ENCODE measurements around the gene BIN1.

BIN1 gene

DNA sequence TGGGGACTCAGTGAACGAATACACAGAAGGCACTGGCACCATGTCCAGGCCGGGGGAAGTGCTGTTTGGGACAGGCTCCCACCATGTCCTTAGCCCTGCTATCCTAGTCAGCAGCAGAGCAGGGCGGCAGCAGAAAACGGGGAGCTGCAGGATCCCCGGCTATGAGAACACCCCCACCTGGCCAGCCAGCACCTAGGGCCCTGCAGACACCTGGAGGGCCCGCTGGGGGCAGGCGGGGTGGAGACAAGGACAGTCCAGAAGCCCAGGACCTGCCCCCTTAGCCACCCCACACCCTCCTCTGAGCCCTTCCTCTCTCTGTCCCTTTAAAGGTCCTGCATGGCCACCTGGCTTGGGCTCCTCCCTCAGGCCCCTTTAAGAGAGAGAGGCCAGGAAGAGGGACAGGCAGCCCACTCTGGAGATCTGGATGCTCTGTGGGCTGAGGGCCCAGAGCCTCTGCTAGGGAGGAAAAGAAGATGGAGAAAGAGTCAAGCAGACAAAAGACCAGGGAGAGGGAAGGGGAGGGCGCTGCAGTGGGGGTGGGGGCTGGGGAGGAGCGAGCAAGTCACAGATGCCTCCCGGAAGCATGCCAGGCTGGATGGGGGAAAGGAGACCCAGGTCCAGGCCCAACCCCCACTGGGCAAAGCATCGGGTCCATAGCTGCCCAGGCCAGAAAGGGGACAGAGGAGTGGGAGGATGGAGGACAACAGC is 48.6 kb downstream of the BIN1 start:
- Mint-ChIP-seq H3K27ac (no peak overlapping the region), H3K4me1 (ENCODE audit: low read depth) (peaks cover 7% of the 10 kb centered on the region), H3K9me3 (no peaks in the 10 kb centered on the region), H3K27me3 (no peaks in the 10 kb centered on the region), H3K36me3 (ENCODE audit: low read depth) (peaks cover 16% of the 10 kb centered on the region), H3K4me3 (no peak overlapping the region)

DNA sequence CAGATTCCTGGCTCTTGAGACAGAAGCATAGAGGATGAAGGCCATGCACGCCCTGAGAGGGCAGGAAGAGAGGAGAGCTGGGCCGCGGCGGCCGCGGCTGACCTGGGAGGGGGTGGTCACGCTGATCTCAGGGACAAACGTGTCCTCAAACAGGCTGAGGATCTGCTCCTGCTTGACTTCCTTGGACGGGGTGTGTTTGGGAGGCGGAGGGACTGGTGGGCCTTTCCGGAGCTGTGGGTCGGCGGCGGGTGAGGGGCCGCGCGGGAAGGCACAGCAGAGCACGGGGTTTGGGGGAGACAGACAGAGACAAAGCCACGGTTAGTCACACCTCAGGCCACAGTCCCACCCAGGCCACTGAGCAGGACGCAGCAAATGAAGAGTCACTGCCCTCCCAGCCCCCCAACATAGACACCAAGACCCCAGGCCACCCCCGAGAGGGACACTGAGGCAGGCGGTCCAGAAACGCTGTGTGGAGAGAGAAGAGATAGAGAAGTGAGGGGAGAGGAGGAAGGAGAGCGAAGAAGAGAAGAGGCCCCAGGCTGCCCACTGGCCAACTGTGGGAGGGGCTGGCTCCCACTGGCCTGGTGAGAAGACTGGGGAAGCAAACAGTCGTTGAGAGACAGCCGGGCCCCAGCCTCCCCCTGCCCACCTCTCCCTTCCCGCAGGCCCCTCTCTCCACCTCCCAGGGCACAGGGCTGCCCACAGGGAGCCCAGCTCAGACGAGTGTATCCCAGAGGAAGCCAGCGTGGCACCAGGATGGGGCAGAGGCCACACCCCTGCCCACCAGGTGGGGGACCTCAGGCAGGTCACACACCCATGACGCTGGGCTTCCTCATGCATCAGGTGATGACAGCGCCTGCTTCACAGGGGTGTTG is 49.3 kb downstream of the BIN1 start:
- Mint-ChIP-seq H3K27ac (no peak overlapping the region), H3K36me3 (ENCODE audit: low read depth) (peaks cover 8% of the 10 kb centered on the region), H3K4me1 (ENCODE audit: low read depth) (peaks cover 6% of the 10 kb centered on the region), H3K27me3 (no peaks in the 10 kb centered on the region), H3K9me3 (no peaks in the 10 kb centered on the region), H3K4me3 (no peak overlapping the region)

DNA sequence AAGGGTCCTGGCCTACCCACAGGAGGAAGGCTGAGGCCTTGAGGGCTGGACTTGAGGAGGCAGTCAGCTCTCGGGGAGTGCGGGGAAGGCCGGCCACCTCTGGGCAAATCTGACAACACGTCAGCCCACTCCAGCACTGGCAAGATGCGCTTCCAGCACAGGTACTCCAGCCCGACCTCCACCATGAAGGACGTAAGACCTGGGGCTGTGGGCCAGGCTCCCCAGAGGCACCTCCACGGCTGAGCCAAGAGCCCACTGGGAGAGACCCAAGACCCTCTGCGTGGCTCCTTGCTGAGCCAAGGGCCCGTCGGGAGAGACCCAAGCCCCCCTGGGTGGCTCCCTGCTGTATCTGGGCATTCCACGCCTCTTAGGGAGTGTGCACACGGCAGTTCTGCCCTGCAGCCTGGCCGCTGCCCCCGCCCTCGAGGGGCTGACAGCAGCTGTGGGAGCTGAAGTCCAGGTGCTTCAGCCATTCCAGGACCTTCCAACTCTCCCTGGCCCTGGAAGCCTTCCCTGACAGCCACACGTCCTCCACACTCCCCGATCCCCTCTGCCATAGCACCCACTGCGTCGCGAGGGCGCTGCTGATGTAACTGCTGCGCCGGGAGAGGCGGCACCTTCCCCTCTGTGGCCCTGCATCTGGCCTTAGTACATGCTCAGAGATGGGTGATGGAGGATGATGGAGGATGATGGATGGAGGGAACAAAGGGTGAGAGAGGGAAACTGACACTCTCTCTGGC is 50.2 kb downstream of the BIN1 start:
- Mint-ChIP-seq H3K9me3 (no peaks in the 10 kb centered on the region), H3K4me3 (no peak overlapping the region), H3K36me3 (ENCODE audit: low read depth) (peaks cover 4% of the 10 kb centered on the region), H3K27ac (no peak overlapping the region), H3K4me1 (ENCODE audit: low read depth) (peaks cover 3% of the 10 kb centered on the region), H3K27me3 (no peaks in the 10 kb centered on the region)

DNA sequence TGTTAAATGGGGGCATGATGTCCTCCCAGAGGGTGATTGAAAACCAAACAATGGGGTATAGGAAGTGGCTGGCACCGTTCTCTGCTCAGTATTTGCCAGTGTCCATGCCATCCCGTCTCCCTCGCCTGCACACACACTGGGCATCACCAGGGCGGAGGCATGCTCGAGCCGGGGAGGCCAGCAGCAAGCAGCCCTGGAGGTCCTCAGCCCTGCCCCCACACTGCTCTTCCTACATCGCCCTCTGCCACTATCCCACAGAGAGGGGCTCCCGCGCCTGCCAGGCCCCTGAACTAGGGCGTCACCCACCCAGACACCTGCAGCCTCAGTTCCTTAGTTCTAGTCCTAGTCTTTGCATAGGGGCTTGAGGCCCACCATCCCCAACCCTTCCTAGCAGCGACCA is 50.9 kb downstream of the BIN1 start:
- peaks cover 4% of the 10 kb centered on the region for H3K36me3 Mint-ChIP-seq (ENCODE audit: low read depth)

DNA sequence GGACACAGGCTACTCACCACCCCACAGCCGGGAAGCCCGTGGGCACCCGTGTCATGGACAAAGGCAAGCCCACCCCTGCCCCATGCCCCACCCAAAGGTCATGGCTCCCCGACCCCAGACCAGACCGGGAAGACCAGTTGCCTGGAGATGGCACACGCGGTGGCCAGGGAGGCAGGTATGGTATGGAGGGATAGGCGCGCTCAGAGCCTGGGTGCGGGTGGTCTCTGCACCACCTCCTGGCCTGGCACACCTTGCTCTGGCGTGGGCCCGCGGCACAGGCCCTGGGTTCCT is 51.2 kb downstream of the BIN1 start:
- H3K9me3 Mint-ChIP-seq: no peaks in the 10 kb centered on the region
- no peak overlapping the region for H3K4me3 Mint-ChIP-seq
- H3K36me3 Mint-ChIP-seq (ENCODE audit: low read depth): peaks cover 4% of the 10 kb centered on the region
- no peak overlapping the region for H3K27ac Mint-ChIP-seq
- H3K27me3 Mint-ChIP-seq: no peaks in the 10 kb centered on the region
- peaks cover 3% of the 10 kb centered on the region for H3K4me1 Mint-ChIP-seq (ENCODE audit: low read depth)

More for the DNA sequence above, 50.9 kb downstream of the BIN1 start:
- no peaks in the 10 kb centered on the region for H3K27me3 Mint-ChIP-seq
- peaks cover 3% of the 10 kb centered on the region for H3K4me1 Mint-ChIP-seq (ENCODE audit: low read depth)
- no peak overlapping the region for H3K27ac Mint-ChIP-seq
- no peaks in the 10 kb centered on the region for H3K9me3 Mint-ChIP-seq
- no peak overlapping the region for H3K4me3 Mint-ChIP-seq

DNA sequence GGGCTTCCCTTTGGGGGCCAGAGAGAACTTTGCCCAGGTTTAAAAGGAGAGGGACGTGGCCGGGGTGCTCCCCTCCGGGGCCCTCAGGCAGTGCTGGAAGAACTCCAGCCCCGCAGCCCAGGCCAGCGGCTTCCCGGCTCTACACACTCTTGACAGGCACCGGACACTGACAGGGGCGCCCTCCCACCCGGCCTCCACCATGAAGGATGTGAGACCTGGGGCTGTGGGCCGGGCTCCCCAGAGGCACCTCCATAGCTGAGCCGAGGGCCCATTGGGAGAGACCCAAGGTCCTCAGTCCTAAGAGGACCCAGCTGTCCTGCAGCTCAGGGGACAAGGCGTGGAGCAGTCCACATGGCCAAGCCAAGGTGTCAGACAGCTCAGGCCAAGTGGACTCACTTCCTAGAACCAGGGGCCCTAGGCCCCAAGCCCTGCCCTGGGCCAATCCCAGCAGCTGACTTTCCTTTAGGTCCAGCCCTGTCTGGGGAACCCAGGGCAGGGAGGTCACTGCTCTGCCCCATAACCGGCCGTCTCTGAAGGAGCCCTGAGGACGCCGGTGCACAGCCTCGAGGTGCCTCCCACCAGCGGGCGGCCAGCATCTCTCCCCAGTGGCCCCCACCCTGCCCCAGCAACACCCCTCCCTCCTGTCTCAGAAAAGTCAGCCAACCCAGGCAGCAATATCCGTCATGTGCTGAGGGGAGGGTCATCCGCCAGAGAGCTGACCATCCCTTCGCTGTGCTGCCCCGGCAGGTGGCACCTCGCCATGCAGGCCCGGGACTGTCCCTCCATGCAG is 51.8 kb downstream of the BIN1 start:
- no peaks in the 10 kb centered on the region for H3K27me3 Mint-ChIP-seq
- no peak overlapping the region for H3K27ac Mint-ChIP-seq
- H3K36me3 Mint-ChIP-seq (ENCODE audit: low read depth): peaks cover 4% of the 10 kb centered on the region
- H3K4me3 Mint-ChIP-seq: no peak overlapping the region
- H3K4me1 Mint-ChIP-seq (ENCODE audit: low read depth): peaks cover 3% of the 10 kb centered on the region
- H3K9me3 Mint-ChIP-seq: no peaks in the 10 kb centered on the region

DNA sequence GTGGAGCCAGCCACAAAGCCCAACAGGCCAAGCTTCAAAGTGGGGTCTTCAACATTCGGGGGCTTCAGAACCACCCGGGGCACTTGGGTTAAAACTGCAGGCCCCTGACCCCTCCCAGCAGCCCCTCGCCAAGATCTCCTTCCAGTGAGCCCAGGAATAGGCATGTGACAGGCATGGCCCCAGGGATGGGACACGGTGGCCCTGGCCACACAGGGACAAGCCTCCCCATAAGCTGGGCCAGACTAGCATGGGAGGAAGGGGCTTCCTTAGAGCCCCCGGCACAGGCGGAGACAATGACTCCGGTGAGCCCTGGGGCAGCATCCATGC is 52.4 kb downstream of the BIN1 start:
- Mint-ChIP-seq H3K36me3 (ENCODE audit: low read depth) (peaks cover 4% of the 10 kb centered on the region), H3K27ac (no peak overlapping the region), H3K9me3 (no peaks in the 10 kb centered on the region), H3K27me3 (no peaks in the 10 kb centered on the region), H3K4me1 (ENCODE audit: low read depth) (peaks cover 3% of the 10 kb centered on the region), H3K4me3 (no peak overlapping the region)

DNA sequence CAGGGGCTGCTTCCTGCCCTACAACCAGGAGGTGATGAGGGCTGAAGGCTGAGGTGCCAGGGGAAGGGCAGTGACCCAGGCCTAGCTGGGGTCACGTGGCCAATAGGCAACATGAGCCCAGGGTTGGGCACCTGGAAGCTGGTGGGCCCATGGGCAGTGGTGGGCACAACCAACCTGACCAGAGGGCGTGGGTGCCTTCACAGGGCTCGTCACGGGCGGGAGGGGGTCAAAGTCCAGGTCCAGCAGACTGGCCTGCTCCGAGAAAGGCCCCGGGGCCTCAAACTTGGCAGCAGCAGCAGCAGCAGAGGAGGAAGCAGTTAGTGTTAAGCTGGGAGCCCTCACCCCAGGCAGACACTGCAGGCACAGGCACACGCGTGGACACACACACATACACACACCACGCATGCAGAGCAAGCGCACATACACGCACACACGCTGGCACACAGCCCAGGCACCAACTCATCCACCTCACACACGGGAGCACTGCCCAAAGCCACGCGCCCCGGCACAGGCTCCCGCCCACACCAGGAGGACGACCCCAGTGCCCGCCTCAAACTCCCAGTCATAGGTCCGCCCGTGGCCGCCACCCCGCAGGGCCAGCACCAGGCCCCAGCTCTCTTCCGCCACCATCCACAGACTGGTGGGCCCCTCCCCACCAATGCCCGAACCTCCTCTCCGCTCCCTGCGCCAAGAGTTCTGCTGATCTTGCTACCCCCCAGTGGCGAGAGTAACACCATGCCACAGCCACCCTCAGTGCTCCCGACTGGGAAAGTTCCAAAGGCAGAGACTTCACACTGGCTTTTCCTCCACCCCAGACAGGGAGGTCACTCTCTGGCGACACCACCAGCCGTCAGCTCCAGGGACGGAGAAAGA is 53.0 kb downstream of the BIN1 start:
- Mint-ChIP-seq H3K9me3 (no peaks in the 10 kb centered on the region), H3K36me3 (ENCODE audit: low read depth) (peaks cover 4% of the 10 kb centered on the region), H3K4me1 (ENCODE audit: low read depth) (peaks cover 3% of the 10 kb centered on the region), H3K27me3 (no peaks in the 10 kb centered on the region), H3K4me3 (no peak overlapping the region), H3K27ac (no peak overlapping the region)

DNA sequence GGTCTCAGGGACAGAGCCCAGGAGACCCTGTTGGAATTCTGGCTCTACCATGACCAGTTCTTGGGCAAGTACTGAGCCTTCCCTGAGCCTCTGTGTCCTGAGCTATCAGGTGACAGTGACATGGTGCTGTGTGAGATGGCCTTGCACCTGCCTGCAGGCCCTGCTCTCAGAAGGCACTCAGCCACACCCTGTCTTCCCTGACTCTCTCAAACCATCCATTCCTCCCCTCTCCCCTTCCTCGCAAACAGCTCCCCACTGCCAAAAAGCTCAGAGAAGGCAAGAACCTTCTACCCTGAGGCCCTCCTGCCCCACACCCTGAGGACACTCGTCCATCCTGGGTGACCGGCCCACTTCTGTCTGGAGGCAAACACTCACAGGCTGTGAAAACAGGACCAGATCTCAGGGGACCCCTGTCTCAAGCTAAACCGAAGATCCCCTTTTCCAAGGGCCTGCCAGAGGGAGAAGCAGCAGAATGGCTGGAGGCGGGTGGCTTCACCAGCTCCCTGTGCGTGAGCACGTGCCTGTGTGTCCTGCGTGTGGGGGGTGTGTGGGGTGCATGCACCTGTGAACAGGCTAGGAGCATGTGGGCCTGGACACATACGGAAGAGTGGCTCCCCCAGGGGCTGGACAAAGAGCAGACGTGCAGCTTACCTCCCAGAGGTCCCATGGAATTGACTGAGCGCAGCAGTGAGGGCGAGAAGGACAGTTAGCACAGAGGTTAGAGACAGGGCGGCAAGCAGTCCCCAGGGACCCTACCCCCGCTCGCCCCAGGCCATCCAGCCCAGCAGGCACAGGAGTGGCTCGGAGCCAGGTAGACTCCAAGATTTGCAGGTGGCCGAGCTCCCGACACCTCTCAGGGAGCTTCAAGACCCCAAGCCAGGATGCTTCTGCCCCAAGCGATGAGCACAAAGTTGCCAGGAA is 53.9 kb downstream of the BIN1 start:
- H3K27ac Mint-ChIP-seq: no peak overlapping the region
- H3K4me3 Mint-ChIP-seq: no peak overlapping the region
- H3K27me3 Mint-ChIP-seq: no peaks in the 10 kb centered on the region
- H3K36me3 Mint-ChIP-seq (ENCODE audit: low read depth): peaks cover 8% of the 10 kb centered on the region
- peaks cover 3% of the 10 kb centered on the region for H3K4me1 Mint-ChIP-seq (ENCODE audit: low read depth)
- no peaks in the 10 kb centered on the region for H3K9me3 Mint-ChIP-seq

DNA sequence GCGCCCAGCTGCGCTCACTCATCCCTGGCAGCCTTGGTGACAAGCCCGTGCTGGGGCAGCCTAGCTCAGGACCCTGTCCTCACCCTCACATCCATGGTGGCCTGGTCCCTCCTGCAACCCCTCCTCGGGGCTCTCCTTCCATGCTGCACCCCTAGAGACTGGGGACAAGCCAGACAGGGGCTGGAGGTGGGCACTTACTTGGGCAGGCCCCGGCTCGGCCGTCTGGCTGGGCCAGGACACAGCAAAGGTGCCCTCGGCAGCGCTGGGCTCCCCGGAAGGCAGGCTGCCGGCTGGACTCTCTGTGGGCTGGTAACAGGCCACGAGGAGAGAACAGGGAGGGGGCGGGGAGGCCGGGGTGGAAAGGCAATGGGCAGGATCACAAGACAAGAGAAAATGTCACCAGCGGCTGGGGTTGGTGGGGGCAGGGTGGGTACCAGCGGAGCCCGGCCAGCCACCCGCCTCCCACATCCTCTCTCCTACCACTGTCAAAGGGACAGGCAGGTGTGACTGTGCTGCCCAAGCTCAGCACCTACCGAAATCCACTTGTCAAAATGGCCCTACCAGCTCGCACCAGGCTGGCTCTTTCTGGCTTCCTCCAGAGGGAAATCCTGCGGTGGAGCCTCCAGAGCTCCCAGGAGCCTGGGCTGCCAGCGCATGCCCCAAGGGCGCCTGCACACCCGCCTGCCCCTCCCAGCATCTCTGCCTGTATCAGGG is 54.7 kb downstream of the BIN1 start:
- H3K27me3 Mint-ChIP-seq: no peaks in the 10 kb centered on the region
- peaks cover 3% of the 10 kb centered on the region for H3K4me1 Mint-ChIP-seq (ENCODE audit: low read depth)
- H3K27ac Mint-ChIP-seq: no peak overlapping the region
- peaks cover 11% of the 10 kb centered on the region for H3K36me3 Mint-ChIP-seq (ENCODE audit: low read depth)
- H3K9me3 Mint-ChIP-seq: no peaks in the 10 kb centered on the region
- no peak overlapping the region for H3K4me3 Mint-ChIP-seq

DNA sequence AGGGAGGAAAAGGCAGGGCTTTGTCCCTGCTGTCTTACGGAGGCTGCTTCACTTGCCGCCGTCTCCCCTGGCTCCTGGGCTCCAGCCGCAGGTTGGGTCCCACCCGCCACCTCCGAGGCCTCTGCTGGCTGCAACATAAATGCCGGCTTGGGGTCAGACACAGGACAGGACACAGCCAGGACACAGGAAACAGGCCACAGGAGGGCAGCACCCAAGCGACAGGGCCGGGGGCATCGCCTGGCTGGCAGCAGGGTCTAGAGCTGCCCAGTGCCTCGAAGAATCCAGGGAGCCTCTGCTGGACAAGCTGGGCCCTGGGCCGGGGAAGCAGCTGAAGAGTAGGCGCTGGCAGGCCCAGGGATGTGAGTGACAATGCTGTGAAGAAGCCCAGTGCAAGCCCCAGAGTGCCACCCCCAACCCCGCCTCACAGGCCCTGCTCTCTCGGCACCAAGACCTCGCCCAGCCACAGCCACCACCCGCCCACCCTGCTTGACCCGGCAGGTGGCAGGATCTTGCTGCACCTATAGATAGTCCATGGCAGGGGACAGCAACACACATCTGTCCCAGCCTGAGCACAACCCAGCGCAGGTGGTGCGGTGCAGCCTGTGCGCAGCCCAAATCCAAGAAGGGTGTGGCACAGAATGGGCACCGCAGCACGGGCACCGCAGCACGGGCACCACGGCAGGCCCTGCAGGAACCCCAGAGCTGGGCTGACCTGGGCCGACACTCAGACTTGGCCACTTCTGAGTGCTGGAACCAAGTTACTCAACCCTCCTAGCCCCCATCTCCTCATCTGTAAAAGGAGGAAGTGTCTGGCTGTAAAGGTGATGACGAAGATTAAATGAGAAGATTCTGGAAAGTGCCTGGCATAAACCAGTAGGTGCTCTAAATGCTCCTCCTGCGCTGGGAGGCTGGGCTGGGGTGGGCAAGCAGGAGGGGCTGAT is 55.6 kb downstream of the BIN1 start:
- Mint-ChIP-seq H3K9me3 (no peaks in the 10 kb centered on the region), H3K27me3 (no peaks in the 10 kb centered on the region), H3K4me3 (no peak overlapping the region), H3K36me3 (ENCODE audit: low read depth) (peaks cover 9% of the 10 kb centered on the region), H3K4me1 (ENCODE audit: low read depth) (peaks cover 3% of the 10 kb centered on the region), H3K27ac (no peak overlapping the region)

DNA sequence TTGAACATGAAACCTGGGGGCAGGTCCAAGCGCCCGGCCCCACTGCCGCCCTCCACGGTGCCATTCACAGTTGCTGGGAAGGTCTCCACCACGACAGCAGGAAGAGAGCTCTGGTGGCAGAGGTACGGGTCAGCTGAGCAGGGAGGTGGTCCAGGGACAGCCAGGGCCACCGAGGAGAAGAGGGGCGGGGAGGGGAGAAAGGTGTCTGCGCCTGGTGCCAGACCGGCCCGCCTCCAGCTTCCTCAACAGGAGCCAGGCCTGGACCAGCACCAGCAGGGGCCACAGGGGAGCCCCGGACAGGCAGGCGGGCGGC is 56.2 kb downstream of the BIN1 start:
- no peaks in the 10 kb centered on the region for H3K9me3 Mint-ChIP-seq
- no peak overlapping the region for H3K4me3 Mint-ChIP-seq
- H3K36me3 Mint-ChIP-seq (ENCODE audit: low read depth): peaks cover 9% of the 10 kb centered on the region
- peaks cover 3% of the 10 kb centered on the region for H3K4me1 Mint-ChIP-seq (ENCODE audit: low read depth)
- no peaks in the 10 kb centered on the region for H3K27me3 Mint-ChIP-seq
- H3K27ac Mint-ChIP-seq: no peak overlapping the region

All from stimulated activated naive CD8-positive, alpha-beta T cell treated with anti-CD3 and anti-CD28 coated beads, Interleukin-15, Interleukin-2, amounts not matched to agents 100 ng/mL and 50 ng/mL, for 24 hours (primary cell).